ENCODE measurements around the gene CXCL6.

The CXCL6 gene

DNA sequence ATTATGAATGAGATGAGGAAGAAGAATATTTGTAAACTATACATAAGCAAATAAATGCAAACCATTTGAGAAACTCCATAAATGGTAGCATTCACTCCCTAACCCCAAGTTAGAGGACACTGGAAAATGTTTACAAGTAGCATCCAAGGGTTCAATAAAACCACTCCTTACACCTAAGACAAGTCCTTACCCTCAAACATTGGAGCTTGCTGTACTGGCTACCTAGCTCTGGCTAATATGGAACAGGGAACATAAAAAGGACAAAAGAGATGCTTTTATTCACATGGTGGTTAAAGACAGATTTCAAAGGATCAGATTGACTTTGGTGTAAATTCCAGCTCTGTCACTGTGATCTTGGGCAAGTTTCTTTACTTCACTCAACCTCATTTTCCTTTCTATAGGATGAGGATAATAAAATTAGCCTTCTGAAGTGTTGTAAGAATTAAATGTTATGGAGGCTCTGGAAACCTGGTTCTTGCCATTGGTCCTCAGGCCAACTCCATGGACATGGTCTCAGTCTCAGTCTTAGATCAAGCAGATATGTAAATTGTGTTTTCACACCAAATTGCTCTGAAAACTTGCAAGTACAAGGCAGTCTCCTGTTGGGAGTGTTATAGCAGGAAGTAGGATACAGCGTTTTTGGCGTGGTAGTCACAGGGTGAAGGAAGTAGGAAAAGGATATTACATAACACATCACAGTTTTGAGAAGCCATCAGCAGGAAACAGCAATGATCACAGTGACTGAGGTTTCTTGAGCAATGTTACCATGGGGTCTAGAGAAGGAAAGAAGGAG lies 36.0 kb downstream of the CXCL6 start:
- DNase-seq (ENCODE audit: extremely low read depth, low read depth) = no peak
- H3K4me3 ChIP-seq (replicated peaks; ENCODE audit: low read depth, low read length) = no peak overlapping the region
- TF ChIP-seq, protein P1, sequence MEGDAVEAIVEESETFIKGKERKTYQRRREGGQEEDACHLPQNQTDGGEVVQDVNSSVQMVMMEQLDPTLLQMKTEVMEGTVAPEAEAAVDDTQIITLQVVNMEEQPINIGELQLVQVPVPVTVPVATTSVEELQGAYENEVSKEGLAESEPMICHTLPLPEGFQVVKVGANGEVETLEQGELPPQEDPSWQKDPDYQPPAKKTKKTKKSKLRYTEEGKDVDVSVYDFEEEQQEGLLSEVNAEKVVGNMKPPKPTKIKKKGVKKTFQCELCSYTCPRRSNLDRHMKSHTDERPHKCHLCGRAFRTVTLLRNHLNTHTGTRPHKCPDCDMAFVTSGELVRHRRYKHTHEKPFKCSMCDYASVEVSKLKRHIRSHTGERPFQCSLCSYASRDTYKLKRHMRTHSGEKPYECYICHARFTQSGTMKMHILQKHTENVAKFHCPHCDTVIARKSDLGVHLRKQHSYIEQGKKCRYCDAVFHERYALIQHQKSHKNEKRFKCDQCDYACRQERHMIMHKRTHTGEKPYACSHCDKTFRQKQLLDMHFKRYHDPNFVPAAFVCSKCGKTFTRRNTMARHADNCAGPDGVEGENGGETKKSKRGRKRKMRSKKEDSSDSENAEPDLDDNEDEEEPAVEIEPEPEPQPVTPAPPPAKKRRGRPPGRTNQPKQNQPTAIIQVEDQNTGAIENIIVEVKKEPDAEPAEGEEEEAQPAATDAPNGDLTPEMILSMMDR (IDR thresholded peaks at IDR 0.05; ENCODE audit: low read depth, low read length, missing control alignments) = no peak

DNA sequence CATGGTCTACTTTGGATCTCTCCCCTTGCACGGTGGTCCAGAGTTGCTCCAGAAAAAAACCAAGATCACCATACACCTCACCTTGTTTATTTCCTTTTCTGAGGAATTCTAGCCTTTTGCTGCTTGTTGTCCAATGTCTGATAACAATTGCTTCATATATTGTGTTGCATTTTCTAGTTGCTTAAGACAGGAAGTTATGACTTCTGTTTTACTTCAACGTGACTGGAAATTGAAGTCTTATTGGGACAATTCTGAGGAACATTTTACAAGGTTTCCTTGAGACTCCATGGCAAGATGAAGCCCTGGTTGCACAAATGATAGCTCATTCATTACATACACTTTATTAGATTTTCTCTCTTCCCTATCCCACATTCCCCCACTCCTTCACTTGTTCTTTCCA lies 37.9 kb downstream of the CXCL6 start:
- no peak overlapping the region for H3K4me3 ChIP-seq (replicated peaks; ENCODE audit: low read depth, low read length)
- TF ChIP-seq, protein P1 (IDR thresholded peaks at IDR 0.05; ENCODE audit: low read depth, low read length, missing control alignments) = no peak
- no peak for DNase-seq (ENCODE audit: extremely low read depth, low read depth)

DNA sequence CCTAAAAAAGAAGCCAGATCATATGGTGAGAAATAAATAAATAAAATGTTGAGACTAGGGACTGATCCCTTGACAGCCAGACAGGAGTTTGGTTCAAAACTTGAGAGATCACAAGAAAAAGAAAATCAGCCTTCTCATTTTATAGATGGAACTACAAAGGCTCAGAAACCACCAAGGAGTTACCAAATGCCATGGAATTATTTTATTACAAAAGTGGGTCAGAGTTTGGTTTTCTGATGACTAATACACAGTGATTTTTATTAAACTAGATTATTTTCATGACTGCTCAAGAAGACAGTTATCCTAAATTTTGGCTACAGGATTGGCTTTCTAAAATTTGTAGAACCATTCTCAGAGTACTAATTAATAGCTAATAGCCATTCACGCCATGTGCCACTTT lies 38.9 kb downstream of the CXCL6 start:
- no peak overlapping the region for H3K4me3 ChIP-seq (replicated peaks; ENCODE audit: low read depth, low read length)
- TF ChIP-seq, protein P1 (IDR thresholded peaks at IDR 0.05; ENCODE audit: low read depth, low read length, missing control alignments) = no peak
- no peak for DNase-seq (ENCODE audit: extremely low read depth, low read depth)

DNA sequence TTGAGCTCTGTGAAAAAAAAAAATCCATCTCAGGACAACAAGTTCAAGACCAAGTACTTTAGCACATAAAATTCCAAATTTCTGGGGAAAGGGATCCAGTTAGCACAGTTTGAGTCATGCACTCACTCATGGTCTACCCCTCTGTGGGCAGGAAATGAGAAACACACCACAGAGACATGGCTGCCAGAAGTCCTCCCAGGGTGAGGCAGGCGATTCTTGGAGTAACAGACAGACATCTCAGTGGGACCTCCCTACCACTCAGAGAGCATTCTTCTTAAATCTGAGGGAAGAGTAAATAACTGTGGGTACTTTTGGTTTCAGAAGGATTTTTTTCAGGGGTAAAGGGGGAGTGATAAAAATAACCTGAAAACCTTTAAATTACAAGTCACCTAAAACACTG lies 46.8 kb downstream of the CXCL6 start:
- H3K4me3 ChIP-seq (replicated peaks; ENCODE audit: low read depth, low read length) = no peak overlapping the region
- DNase-seq (ENCODE audit: extremely low read depth, low read depth) = no peak
- TF ChIP-seq, protein P1 (IDR thresholded peaks at IDR 0.05; ENCODE audit: low read depth, low read length, missing control alignments) = no peak

DNA sequence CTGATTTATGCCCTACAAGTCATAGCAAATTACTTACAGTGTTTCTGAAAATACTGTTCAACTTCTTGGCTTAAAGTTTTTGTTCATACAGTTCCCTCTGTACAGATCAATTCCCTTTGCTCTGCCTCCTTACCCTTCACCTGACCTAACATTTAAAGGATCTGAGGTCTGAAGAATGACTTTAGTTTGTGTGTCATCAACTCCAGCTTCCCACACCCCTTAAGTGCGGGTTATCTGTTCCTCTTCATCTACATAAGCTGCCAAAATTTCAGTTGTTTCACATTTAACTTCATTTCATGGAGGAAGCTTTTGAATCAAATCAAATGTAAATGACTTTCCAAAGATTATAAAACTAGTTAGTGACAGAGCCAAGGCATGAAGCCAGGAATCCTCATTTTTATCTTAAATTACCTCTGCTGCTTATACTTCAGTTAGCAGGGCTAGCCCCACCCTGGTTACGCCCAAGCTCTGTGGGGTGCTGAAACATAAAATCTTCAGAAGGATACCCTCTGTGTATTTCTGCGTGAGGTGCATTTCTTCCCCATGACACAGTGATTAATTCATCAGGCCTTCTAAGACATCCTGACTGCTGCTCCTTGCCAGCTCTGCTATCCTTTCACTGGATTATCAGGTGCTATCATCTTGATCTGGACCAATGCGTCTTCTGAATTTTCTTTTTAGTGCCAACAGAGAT lies 49.2 kb downstream of the CXCL6 start:
- H3K4me3 ChIP-seq (replicated peaks; ENCODE audit: low read depth, low read length) = no peak overlapping the region
- TF ChIP-seq, protein P1 (IDR thresholded peaks at IDR 0.05; ENCODE audit: low read depth, low read length, missing control alignments) = no peak
- no peak for DNase-seq (ENCODE audit: extremely low read depth, low read depth)
